ENCODE measurements around the gene MIXL1. TPM values are rescaled to one million over a fixed set of nuclear protein-coding genes. Genes with fewer than 3 reads are reported as not detected.

The MIXL1 gene
- total and polyA plus RNA-seq, 2 of the 13 experiments (the other 11 are each of a cell fraction or from before 2014, with no cell fraction given), result 7.6 to 18.5 TPM

DNA sequence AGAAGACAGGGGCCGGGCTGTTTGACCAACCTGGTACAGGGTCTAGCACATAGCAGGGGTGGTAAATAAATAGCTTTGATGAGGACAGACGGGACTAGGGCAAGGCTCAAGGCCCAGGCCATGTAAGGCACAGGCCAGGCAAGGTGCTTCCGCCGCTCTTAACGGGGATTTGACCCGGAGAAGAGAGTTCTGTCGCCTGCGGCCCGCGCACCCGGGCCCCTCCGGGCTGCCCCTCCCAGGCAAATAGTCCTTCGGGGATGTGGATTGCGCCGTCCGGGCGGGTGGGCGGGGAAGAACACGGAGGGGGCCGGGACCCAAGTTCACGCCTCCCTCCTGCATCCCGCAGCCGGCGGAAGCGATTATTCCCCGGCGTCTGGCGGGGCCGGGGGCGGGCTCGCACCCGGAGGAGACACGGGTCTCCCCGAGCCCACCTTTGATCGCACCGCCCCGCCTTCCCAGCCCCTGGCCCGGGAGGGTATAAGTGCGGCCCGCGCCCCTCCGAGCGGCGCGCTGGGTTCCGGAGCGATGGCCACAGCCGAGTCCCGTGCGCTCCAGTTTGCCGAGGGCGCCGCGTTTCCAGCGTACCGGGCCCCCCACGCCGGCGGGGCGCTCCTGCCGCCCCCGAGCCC is at the start of gene MIXL1 (continued):
- TF ChIP-seq, protein P1, sequence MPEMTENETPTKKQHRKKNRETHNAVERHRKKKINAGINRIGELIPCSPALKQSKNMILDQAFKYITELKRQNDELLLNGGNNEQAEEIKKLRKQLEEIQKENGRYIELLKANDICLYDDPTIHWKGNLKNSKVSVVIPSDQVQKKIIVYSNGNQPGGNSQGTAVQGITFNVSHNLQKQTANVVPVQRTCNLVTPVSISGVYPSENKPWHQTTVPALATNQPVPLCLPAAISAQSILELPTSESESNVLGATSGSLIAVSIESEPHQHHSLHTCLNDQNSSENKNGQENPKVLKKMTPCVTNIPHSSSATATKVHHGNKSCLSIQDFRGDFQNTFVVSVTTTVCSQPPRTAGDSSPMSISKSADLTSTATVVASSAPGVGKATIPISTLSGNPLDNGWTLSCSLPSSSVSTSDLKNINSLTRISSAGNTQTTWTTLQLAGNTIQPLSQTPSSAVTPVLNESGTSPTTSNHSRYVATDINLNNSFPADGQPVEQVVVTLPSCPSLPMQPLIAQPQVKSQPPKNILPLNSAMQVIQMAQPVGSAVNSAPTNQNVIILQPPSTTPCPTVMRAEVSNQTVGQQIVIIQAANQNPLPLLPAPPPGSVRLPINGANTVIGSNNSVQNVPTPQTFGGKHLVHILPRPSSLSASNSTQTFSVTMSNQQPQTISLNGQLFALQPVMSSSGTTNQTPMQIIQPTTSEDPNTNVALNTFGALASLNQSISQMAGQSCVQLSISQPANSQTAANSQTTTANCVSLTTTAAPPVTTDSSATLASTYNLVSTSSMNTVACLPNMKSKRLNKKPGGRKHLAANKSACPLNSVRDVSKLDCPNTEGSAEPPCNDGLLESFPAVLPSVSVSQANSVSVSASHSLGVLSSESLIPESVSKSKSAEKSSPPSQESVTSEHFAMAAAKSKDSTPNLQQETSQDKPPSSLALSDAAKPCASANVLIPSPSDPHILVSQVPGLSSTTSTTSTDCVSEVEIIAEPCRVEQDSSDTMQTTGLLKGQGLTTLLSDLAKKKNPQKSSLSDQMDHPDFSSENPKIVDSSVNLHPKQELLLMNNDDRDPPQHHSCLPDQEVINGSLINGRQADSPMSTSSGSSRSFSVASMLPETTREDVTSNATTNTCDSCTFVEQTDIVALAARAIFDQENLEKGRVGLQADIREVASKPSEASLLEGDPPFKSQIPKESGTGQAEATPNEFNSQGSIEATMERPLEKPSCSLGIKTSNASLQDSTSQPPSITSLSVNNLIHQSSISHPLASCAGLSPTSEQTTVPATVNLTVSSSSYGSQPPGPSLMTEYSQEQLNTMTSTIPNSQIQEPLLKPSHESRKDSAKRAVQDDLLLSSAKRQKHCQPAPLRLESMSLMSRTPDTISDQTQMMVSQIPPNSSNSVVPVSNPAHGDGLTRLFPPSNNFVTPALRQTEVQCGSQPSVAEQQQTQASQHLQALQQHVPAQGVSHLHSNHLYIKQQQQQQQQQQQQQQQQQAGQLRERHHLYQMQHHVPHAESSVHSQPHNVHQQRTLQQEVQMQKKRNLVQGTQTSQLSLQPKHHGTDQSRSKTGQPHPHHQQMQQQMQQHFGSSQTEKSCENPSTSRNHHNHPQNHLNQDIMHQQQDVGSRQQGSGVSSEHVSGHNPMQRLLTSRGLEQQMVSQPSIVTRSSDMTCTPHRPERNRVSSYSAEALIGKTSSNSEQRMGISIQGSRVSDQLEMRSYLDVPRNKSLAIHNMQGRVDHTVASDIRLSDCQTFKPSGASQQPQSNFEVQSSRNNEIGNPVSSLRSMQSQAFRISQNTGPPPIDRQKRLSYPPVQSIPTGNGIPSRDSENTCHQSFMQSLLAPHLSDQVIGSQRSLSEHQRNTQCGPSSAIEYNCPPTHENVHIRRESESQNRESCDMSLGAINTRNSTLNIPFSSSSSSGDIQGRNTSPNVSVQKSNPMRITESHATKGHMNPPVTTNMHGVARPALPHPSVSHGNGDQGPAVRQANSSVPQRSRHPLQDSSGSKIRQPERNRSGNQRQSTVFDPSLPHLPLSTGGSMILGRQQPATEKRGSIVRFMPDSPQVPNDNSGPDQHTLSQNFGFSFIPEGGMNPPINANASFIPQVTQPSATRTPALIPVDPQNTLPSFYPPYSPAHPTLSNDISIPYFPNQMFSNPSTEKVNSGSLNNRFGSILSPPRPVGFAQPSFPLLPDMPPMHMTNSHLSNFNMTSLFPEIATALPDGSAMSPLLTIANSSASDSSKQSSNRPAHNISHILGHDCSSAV (CRISPR knock-in tag; IDR thresholded peaks at IDR 0.05; ENCODE audit: borderline replicate concordance), result no peak
- TF ChIP-seq, protein P2, sequence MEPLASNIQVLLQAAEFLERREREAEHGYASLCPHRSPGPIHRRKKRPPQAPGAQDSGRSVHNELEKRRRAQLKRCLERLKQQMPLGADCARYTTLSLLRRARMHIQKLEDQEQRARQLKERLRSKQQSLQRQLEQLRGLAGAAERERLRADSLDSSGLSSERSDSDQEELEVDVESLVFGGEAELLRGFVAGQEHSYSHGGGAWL (CRISPR knock-in tag; IDR thresholded peaks at IDR 0.05), result peak; percentile 34; the same call in 1 of the 2 replicates
- TF ChIP-seq NR3C1 (CRISPR knock-in tag; IDR thresholded peaks at IDR 0.05), result no peak
- no peak; the same call in 1 of the 2 replicates for TF ChIP-seq NFIC (IDR thresholded peaks at IDR 0.05; ENCODE audit: low read length)
- TF ChIP-seq ARNT2 (CRISPR knock-in tag; IDR thresholded peaks at IDR 0.05; ENCODE audit: low read depth), result no peak
- TF ChIP-seq XBP1 (CRISPR knock-in tag; IDR thresholded peaks at IDR 0.05), result no peak
- no peak for TF ChIP-seq ATRX (CRISPR knock-in tag; IDR thresholded peaks at IDR 0.05; ENCODE audit: borderline replicate concordance)
- TF ChIP-seq ZFP90 (CRISPR knock-in tag; IDR thresholded peaks at IDR 0.05; ENCODE audit: borderline replicate concordance), result no peak
- TF ChIP-seq EEA1 (CRISPR knock-in tag; IDR thresholded peaks at IDR 0.05; ENCODE audit: borderline replicate concordance), result no peak
- TF ChIP-seq, protein P3, sequence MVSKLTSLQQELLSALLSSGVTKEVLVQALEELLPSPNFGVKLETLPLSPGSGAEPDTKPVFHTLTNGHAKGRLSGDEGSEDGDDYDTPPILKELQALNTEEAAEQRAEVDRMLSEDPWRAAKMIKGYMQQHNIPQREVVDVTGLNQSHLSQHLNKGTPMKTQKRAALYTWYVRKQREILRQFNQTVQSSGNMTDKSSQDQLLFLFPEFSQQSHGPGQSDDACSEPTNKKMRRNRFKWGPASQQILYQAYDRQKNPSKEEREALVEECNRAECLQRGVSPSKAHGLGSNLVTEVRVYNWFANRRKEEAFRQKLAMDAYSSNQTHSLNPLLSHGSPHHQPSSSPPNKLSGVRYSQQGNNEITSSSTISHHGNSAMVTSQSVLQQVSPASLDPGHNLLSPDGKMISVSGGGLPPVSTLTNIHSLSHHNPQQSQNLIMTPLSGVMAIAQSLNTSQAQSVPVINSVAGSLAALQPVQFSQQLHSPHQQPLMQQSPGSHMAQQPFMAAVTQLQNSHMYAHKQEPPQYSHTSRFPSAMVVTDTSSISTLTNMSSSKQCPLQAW (CRISPR knock-in tag; IDR thresholded peaks at IDR 0.05), result peak; percentile 59; the same call in 1 of the 2 replicates
- TF ChIP-seq, protein P4, sequence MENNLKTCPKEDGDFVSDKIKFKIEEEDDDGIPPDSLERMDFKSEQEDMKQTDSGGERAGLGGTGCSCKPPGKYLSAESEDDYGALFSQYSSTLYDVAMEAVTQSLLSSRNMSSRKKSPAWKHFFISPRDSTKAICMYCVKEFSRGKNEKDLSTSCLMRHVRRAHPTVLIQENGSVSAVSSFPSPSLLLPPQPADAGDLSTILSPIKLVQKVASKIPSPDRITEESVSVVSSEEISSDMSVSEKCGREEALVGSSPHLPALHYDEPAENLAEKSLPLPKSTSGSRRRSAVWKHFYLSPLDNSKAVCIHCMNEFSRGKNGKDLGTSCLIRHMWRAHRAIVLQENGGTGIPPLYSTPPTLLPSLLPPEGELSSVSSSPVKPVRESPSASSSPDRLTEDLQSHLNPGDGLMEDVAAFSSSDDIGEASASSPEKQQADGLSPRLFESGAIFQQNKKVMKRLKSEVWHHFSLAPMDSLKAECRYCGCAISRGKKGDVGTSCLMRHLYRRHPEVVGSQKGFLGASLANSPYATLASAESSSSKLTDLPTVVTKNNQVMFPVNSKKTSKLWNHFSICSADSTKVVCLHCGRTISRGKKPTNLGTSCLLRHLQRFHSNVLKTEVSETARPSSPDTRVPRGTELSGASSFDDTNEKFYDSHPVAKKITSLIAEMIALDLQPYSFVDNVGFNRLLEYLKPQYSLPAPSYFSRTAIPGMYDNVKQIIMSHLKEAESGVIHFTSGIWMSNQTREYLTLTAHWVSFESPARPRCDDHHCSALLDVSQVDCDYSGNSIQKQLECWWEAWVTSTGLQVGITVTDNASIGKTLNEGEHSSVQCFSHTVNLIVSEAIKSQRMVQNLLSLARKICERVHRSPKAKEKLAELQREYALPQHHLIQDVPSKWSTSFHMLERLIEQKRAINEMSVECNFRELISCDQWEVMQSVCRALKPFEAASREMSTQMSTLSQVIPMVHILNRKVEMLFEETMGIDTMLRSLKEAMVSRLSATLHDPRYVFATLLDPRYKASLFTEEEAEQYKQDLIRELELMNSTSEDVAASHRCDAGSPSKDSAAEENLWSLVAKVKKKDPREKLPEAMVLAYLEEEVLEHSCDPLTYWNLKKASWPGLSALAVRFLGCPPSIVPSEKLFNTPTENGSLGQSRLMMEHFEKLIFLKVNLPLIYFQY (CRISPR knock-in tag; IDR thresholded peaks at IDR 0.05; ENCODE audit: borderline replicate concordance), result peak; percentile 87
- 0 out of 2 replicates have a peak, but pooled peaks have one; percentile 76 for TF ChIP-seq ZNF446 (CRISPR knock-in tag; IDR thresholded peaks at IDR 0.05)
- no peak for TF ChIP-seq ISX (CRISPR knock-in tag; conservative IDR thresholded peaks at IDR 0.05)
- TF ChIP-seq NFYB (CRISPR knock-in tag; IDR thresholded peaks at IDR 0.05), result peak; percentile 28; the same call in 1 of the 2 replicates
- TF ChIP-seq HOXA3 (CRISPR knock-in tag; IDR thresholded peaks at IDR 0.05), result peak; percentile 33; the same call in 1 of the 2 replicates
- TF ChIP-seq DMAP1 (CRISPR knock-in tag; IDR thresholded peaks at IDR 0.05), result no peak
